Keratinocyte (primary cell): ENCODE results near the gene RNF8. TPM values are rescaled to one million over a fixed set of nuclear protein-coding genes. Genes with fewer than 3 reads are reported as not detected.

Source experiments
- DNase-seq: peaks from one replicate; pipeline ENCODE4 v3.0.0-alpha.2; 2011; ENCODE audit warnings: low read depth, missing footprints, low spot score
- FAIRE-seq: peaks from 2 replicates; lab custom pipeline; 2011; peaks lifted over from hg19 to GRCh38; lab: Jason Lieb, UNC
- H2AFZ ChIP-seq: 2 replicates; pipeline ENCODE4 v1.6.0; 2012; ENCODE audit warnings: low read length, control low read depth, inconsistent platforms; ENCODE audit not compliant: control insufficient read depth
- H3K27ac ChIP-seq: 2 replicates; pipeline ENCODE4 v1.5.1; 2011; ENCODE audit warnings: low read length; ENCODE audit not compliant: control insufficient read depth, insufficient read depth
- H3K27me3 ChIP-seq: 3 replicates; pipeline ENCODE4 v1.6.0; 2011; ENCODE audit warnings: low read length; ENCODE audit not compliant: control insufficient read depth, insufficient read depth; ENCODE audit errors: extremely low read depth
- H3K36me3 ChIP-seq, 2 experiments: 2 replicates in 1 of 2; 3 replicates in 1 of 2; pipeline ENCODE4 v1.5.1; 2011; ENCODE audit warnings: low read length in 2 of 2, mild to moderate bottlenecking in 1 of 2; ENCODE audit not compliant: control insufficient read depth in 2 of 2, insufficient read depth in 2 of 2; ENCODE audit errors: extremely low read depth in 1 of 2
- H3K4me1 ChIP-seq: 3 replicates; pipeline ENCODE4 v1.5.1; 2011; ENCODE audit warnings: low read length; ENCODE audit not compliant: control insufficient read depth, insufficient read depth; ENCODE audit errors: extremely low read depth
- H3K4me2 ChIP-seq: 3 replicates; pipeline ENCODE4 v1.6.0; 2011; ENCODE audit warnings: low read depth, low read length; ENCODE audit not compliant: control insufficient read depth, insufficient read depth; ENCODE audit errors: extremely low read depth
- H3K4me3 ChIP-seq, 3 experiments: fragments of 200-600 bp in 1 of 3; sonication (generic) in 1 of 3; 2 replicates in 2 of 3; 3 replicates in 1 of 3; pipeline ENCODE4 v1.5.1; 2011 to 2016; ENCODE audit warnings: low read length in 3 of 3, mild to moderate bottlenecking in 3 of 3, control low read depth in 2 of 3, inconsistent platforms in 1 of 3, low read depth in 1 of 3, mixed read lengths in 1 of 3, mixed run types in 1 of 3, moderate library complexity in 1 of 3; ENCODE audit not compliant: control insufficient read depth in 2 of 3, insufficient read depth in 2 of 3; ENCODE audit errors: extremely low read depth in 1 of 3
- H3K79me2 ChIP-seq: 2 replicates; pipeline ENCODE4 v1.6.0; 2012; ENCODE audit warnings: low read length; ENCODE audit not compliant: control insufficient read depth, insufficient read depth
- H3K9ac ChIP-seq: 3 replicates; pipeline ENCODE4 v1.6.0; 2011; ENCODE audit warnings: low read length; ENCODE audit not compliant: control insufficient read depth, insufficient read depth; ENCODE audit errors: extremely low read depth
- H3K9me1 ChIP-seq: 3 replicates; pipeline ENCODE4 v1.6.0; 2011; ENCODE audit warnings: low read length; ENCODE audit not compliant: control insufficient read depth, insufficient read depth; ENCODE audit errors: extremely low read depth
- H3K9me3 ChIP-seq: 2 replicates; pipeline ENCODE4 v1.5.1; 2012; ENCODE audit warnings: low read depth, low read length; ENCODE audit not compliant: control insufficient read depth
- H4K20me1 ChIP-seq: 3 replicates; pipeline ENCODE4 v1.6.0; 2011; ENCODE audit warnings: low read length; ENCODE audit not compliant: control insufficient read depth, insufficient read depth; ENCODE audit errors: extremely low read depth
- CTCF ChIP-seq, 3 experiments: IDR thresholded peaks in 1 of 3; conservative IDR thresholded peaks in 1 of 3; optimal IDR thresholded peaks in 1 of 3; 2 replicates in 2 of 3; 3 replicates in 1 of 3; pipeline versions ENCODE3 to v1.5.1; 2011; ENCODE audit warnings: low read length in 3 of 3, mild to moderate bottlenecking in 3 of 3, moderate library complexity in 2 of 3, control low read depth in 1 of 3, inconsistent platforms in 1 of 3; ENCODE audit not compliant: insufficient read depth in 2 of 3; ENCODE audit errors: extremely low read depth in 1 of 3
- EZH2 ChIP-seq: IDR thresholded peaks from one replicate; pipeline ENCODE4 v1.6.1; 2012; ENCODE audit warnings: inconsistent platforms, mild to moderate bottlenecking, low read length, moderate library complexity
- dilution Hi-C: fragments of 300-500 bp; cut with MboI; formaldehyde crosslinking; loops from one replicate; pipeline ENCODE4 v1.7.0; 2020; ENCODE audit warnings: low sequenced_read_pairs; ENCODE audit not compliant: extremely low pct_ligation_motif_present
- polyA plus RNA-seq, 5 experiments: library from polyadenylated mRNA; depleted of rRNA in 3 of 5; stranded (reverse) in 3 of 5; stranded (forward) in 1 of 5; unstranded in 1 of 5; fragments of >200 nt; gene quantifications; 1 replicate in 1 of 5; 2 replicates in 3 of 5; 3 replicates in 1 of 5; pipeline versions ENCODE4 v1.2.1 to v1.2.3, GENCODE V29; 2011 to 2012; ENCODE audit warnings: missing spikeins in 2 of 5, low read depth in 1 of 5, low replicate concordance in 1 of 5

RNF8 gene
- polyA plus RNA-seq, 1 donor (not counting 4 experiments of a cell fraction or from before 2014, with no cell fraction given), result 34.5 TPM

DNA sequence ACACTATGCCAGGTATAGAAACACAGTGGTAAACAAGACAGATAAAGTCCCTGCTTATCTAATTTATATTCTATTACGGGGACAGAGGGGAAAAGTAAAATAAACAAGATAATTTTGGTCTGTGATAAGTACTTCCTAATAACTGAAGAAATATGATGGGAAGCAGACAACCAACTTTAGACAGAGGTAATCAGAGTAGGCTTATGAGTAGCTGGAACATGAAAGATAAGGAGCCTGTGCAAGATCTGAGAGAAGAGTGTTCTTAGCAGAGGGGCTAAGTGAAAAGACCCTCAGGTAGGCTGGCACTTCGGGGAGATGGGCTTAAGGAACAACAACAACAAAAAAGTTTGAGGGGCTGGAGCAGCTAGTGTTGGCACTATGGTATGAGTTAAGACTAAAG is 4.1 kb downstream of the RNF8 start:
- DNase-seq, result no peak
- peaks cover 9 to 12% of the 10 kb centered on the region in 2 experiments for H3K36me3 ChIP-seq
- no peak for FAIRE-seq
- no peak overlapping the region for H3K27ac ChIP-seq
- H4K20me1 ChIP-seq, result no peaks in the 10 kb centered on the region
- H3K4me1 ChIP-seq, result peaks cover 12% of the 10 kb centered on the region
- H3K9ac ChIP-seq, result no peak overlapping the region
- dilution Hi-C loops, result no loop called here
- H3K9me3 ChIP-seq, result no peaks in the 10 kb centered on the region
- no peak overlapping the region for H3K4me3 ChIP-seq
- H3K27me3 ChIP-seq, result no peaks in the 10 kb centered on the region
- no peak overlapping the region for H2AFZ ChIP-seq
- no peak for TF ChIP-seq CTCF (optimal IDR thresholded peaks at IDR 0.05 in 1 of 3, IDR thresholded peaks at IDR 0.05 in 1 of 3, conservative IDR thresholded peaks at IDR 0.05 in 1 of 3; ENCODE audit: extremely low read depth in 1 of 3, insufficient read depth in 2 of 3, low read length in 3 of 3)
- no peak for TF ChIP-seq EZH2
- H3K4me2 ChIP-seq, result no peak overlapping the region
- H3K9me1 ChIP-seq, result no peaks in the 10 kb centered on the region
- H3K79me2 ChIP-seq, result peaks cover 54% of the 10 kb centered on the region

GRCh38 chr6:37359039-37359438 is 5.3 kb downstream of the RNF8 start:
- TF ChIP-seq CTCF (optimal IDR thresholded peaks at IDR 0.05 in 1 of 3, IDR thresholded peaks at IDR 0.05 in 1 of 3, conservative IDR thresholded peaks at IDR 0.05 in 1 of 3; ENCODE audit: extremely low read depth in 1 of 3, insufficient read depth in 2 of 3, low read length in 3 of 3) (no peak), EZH2 (no peak)
- no peak for FAIRE-seq
- H3K9me1 ChIP-seq, result no peaks in the 10 kb centered on the region
- no peak overlapping the region for H3K9ac ChIP-seq
- H3K4me3 ChIP-seq, result no peak overlapping the region
- no peak overlapping the region for H3K27ac ChIP-seq
- peaks cover 8% of the 10 kb centered on the region for H3K4me1 ChIP-seq
- H3K27me3 ChIP-seq, result no peaks in the 10 kb centered on the region
- H2AFZ ChIP-seq, result no peak overlapping the region
- no peaks in the 10 kb centered on the region for H4K20me1 ChIP-seq
- dilution Hi-C loops, result no loop called here
- H3K9me3 ChIP-seq, result no peaks in the 10 kb centered on the region
- peaks cover 9 to 12% of the 10 kb centered on the region in 2 experiments for H3K36me3 ChIP-seq
- no peak for DNase-seq
- H3K4me2 ChIP-seq, result no peak overlapping the region
- peaks cover 51% of the 10 kb centered on the region for H3K79me2 ChIP-seq
